Breast epithelium (tissue), 3 donors: Measurements from ENCODE around the gene GNAL.

Experiments used
- CTCF ChIP-seq, 3 donors: fragments of 450-650 bp; IDR thresholded peaks; one replicate each; pipeline ENCODE4 v1.5.1; 2016 to 2017; ENCODE audit warnings: antibody characterized with exemption in 3 of 3, mild to moderate bottlenecking in 3 of 3, moderate library complexity in 3 of 3
- POLR2A ChIP-seq: fragments of 450-650 bp; IDR thresholded peaks from one replicate; pipeline ENCODE4 v1.6.1; 2016; ENCODE audit warnings: antibody characterized with exemption, mild to moderate bottlenecking, moderate library complexity

DNA sequence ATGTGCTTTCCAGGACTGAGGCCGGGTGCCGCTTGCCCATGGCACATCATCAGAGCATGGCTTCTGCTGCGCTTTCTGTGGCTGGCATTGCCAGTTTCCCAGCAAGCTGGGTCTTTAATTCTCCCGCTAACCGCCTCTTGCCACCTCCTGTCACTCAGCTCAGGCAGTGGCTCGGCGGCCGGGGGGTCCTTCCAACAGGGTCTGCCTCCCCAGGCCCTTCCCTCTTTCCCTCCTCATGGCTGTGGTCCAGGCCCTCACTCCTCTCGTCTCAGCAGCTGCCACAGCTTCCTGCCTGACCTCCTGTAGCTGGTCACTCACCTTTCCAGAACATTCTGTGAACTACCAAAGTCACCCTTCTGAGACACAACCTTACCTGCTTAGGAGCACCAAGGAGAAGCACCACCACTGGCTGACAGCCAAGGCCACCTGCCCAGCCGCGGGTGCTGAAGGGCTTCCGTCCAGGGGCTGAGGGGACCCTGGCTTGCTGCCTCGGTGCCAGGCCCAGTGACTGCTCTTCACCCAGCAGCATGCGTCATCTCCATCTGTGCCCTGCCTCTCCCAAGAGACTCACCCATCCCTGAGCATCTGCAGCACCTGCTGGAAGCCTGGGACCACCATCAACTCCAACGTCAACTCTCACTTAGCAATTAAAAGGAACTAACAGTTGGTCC, 184.7 kb downstream of the GNAL start:
- TF ChIP-seq CTCF (IDR thresholded peaks at IDR 0.05) = no peak
- TF ChIP-seq POLR2A = no peak
